ENCODE data around the gene COX7A2L.

GRCh38 chr2:42340045-42340937 is 20.7 kb downstream of the COX7A2L start:
- TF ChIP-seq, protein P1, sequence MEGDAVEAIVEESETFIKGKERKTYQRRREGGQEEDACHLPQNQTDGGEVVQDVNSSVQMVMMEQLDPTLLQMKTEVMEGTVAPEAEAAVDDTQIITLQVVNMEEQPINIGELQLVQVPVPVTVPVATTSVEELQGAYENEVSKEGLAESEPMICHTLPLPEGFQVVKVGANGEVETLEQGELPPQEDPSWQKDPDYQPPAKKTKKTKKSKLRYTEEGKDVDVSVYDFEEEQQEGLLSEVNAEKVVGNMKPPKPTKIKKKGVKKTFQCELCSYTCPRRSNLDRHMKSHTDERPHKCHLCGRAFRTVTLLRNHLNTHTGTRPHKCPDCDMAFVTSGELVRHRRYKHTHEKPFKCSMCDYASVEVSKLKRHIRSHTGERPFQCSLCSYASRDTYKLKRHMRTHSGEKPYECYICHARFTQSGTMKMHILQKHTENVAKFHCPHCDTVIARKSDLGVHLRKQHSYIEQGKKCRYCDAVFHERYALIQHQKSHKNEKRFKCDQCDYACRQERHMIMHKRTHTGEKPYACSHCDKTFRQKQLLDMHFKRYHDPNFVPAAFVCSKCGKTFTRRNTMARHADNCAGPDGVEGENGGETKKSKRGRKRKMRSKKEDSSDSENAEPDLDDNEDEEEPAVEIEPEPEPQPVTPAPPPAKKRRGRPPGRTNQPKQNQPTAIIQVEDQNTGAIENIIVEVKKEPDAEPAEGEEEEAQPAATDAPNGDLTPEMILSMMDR (optimal IDR thresholded peaks at IDR 0.05 in 1 of 3, IDR thresholded peaks at IDR 0.05 in 1 of 3, conservative IDR thresholded peaks at IDR 0.05 in 1 of 3; ENCODE audit: extremely low read depth in 1 of 3, insufficient read depth in 2 of 3, low read length in 3 of 3), result no peak
- TF ChIP-seq EZH2 (IDR thresholded peaks at IDR 0.05; ENCODE audit: low read length), result no peak

Measured in keratinocyte (primary cell).